Aorta (tissue), 5 donors: ENCODE results near the gene NR2E1. TPM values are rescaled to one million over a fixed set of nuclear protein-coding genes. Genes with fewer than 3 reads are reported as not detected.

Experiments
- ATAC-seq: fragments of 200-7000 bp; cut with Tn5 transposase; one replicate; pipeline ENCODE4 v1.9.1; 2022; ENCODE audit warnings: moderate library complexity; ENCODE audit not compliant: low FRiP score
- DNase-seq, 2 donors: peaks; one replicate each; pipeline ENCODE4 v3.0.0-alpha.2; 2020
- H3K27ac ChIP-seq, 2 donors: one replicate each; pipeline ENCODE4 v1.5.1; 2013; ENCODE audit warnings: low read length in 2 of 2, mild to moderate bottlenecking in 2 of 2, moderate library complexity in 2 of 2, control low read depth in 1 of 2, inconsistent platforms in 1 of 2, low read depth in 1 of 2
- H3K27me3 ChIP-seq, 2 donors: one replicate each; pipeline ENCODE4 v1.6.1; 2013; ENCODE audit warnings: control low read depth in 1 of 2, low read length in 1 of 2, mild to moderate bottlenecking in 1 of 2, moderate library complexity in 1 of 2; ENCODE audit not compliant: insufficient read depth in 2 of 2, control insufficient read depth in 1 of 2
- H3K36me3 ChIP-seq, 2 donors: one replicate each; pipeline ENCODE4 v1.6.1; 2013; ENCODE audit warnings: control low read depth in 1 of 2, low read length in 1 of 2, mild to moderate bottlenecking in 1 of 2; ENCODE audit not compliant: insufficient read depth in 2 of 2, control insufficient read depth in 1 of 2
- H3K4me1 ChIP-seq, 2 donors: one replicate each; pipeline ENCODE4 v1.6.1; 2013; ENCODE audit warnings: low read length in 2 of 2, control low read depth in 1 of 2, mild to moderate bottlenecking in 1 of 2, moderate library complexity in 1 of 2; ENCODE audit not compliant: insufficient read depth in 2 of 2, control insufficient read depth in 1 of 2
- H3K4me3 ChIP-seq, 2 donors: one replicate each; pipeline ENCODE4 v1.5.1; 2013; ENCODE audit warnings: low read length in 2 of 2, control low read depth in 1 of 2, mild to moderate bottlenecking in 1 of 2
- H3K9me3 ChIP-seq: one replicate; pipeline ENCODE4 v1.6.1; 2013; ENCODE audit warnings: mild to moderate bottlenecking, low read length; ENCODE audit not compliant: control insufficient read depth
- WGBS, 2 donors: extraction: QIAGEN DNeasy Blood & Tissue Kit; methylation state at CpG; one replicate each; pipeline ENCODE4 v1.1.7; 2013; 5-methylcytosine and 5-hydroxymethylcytosine counted together
- intact Hi-C, 2 donors: fragments of 100-400 bp; cut with DNase I; formaldehyde crosslinking; loops; one replicate each; pipeline versions ENCODE4 v1.14.2 to v1.15.0; 2022
- long read RNA-seq, 2 donors: library from polyadenylated mRNA; unstranded; transcript quantifications; one replicate each; pipeline ENCODE4 v2.0.0, GENCODE V29; 2020 to 2021
- polyA plus RNA-seq, 2 donors: library from polyadenylated mRNA; stranded (reverse); fragments of 200-250 nt; gene quantifications; one replicate each; pipeline ENCODE4 v1.2.3, GENCODE V29; 2013
- total RNA-seq, 2 donors: library from RNA; stranded (reverse); fragmentation: NEBNext Ultra II Directional; extraction: Animal tissue kit (Norgen Biotek cat#: 25700); gene quantifications; one replicate each; pipeline ENCODE4 v1.2.1, GENCODE V29; 2021
- donor health status: healthy with polysubstance abuse.
- donor health status: Bipolar disorder and iron deficiency.
- donor health status: DM: no; HTN: no; CAD: no.
- donor health status: DM: no; HTN: no; CAD: no.
- donor health status: DM: yes; HTN: yes; CAD: no.

Gene NR2E1
- total RNA-seq (not detected), polyA plus RNA-seq (not detected)
- long read RNA-seq, donor 1: 0 reads
- long read RNA-seq, donor 2: 0 reads

DNA sequence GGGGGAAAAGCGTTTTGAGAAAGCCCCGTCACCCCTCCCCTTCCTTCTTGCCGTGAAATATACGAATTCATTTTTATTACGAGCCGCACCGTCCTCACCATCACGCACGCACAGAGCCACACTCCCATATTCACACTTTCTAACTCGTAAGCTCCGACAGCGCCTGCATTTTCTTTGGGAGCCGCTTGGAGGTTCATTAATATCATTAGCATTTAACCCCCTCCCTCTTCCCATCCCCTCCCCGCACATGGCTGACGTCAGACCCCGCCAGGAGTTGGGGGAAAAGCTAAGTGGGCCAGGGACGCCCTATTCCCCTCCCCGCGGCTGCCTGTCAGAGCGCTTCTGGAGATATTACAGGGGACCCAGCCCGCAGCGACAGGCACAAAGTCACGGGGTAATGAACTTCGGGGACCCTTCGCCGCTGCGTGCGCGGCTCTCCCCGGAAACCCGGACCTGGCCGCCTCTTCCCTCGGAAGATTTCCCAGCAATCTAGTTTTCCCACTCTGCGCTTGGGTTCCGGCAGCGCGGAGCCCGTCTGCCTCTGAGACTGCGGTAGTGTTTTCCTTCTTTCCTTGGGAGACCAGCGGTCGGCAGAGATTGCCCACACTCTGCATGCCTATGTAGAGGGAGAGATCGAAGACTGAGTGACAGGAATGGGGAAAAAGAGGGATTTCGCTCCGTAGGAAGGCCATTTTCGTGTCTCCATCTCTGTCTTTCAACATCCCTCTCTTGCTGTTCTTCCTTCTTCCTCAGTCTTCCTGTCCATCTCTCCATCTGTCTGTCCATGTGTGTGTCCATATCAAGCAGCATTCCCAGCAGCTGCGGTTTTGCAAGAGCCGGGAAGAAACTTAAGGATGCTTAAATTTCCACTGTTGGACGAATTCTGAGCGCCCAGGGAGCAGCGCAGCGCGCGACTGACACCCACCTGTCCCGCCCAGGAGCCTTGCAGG is at the start of gene NR2E1:
Gene NR2E1 (plus strand): TSS at position 309 of the 950 bp plus-strand sequence. CDS start 744 bp downstream, outside the sequence.
- peaks cover 0 to 3% of the 10 kb centered on the region in 2 donors for H3K27me3 ChIP-seq
- ATAC-seq: no peak
- intact Hi-C loops: no loop called here
- no peaks in the 10 kb centered on the region for H3K9me3 ChIP-seq
- H3K4me3 ChIP-seq: peak within 1 kb of the TSS; percentile 5 to 8
- no peak within 1 kb of the TSS for H3K27ac ChIP-seq
- no peaks in the 10 kb centered on the region for H3K36me3 ChIP-seq
- DNase-seq: no peak
- no peaks in the 10 kb centered on the region for H3K4me1 ChIP-seq
- WGBS, 2 donors: 2 to 3% methylated on average over 54 of the region's 54 CpGs

DNA sequence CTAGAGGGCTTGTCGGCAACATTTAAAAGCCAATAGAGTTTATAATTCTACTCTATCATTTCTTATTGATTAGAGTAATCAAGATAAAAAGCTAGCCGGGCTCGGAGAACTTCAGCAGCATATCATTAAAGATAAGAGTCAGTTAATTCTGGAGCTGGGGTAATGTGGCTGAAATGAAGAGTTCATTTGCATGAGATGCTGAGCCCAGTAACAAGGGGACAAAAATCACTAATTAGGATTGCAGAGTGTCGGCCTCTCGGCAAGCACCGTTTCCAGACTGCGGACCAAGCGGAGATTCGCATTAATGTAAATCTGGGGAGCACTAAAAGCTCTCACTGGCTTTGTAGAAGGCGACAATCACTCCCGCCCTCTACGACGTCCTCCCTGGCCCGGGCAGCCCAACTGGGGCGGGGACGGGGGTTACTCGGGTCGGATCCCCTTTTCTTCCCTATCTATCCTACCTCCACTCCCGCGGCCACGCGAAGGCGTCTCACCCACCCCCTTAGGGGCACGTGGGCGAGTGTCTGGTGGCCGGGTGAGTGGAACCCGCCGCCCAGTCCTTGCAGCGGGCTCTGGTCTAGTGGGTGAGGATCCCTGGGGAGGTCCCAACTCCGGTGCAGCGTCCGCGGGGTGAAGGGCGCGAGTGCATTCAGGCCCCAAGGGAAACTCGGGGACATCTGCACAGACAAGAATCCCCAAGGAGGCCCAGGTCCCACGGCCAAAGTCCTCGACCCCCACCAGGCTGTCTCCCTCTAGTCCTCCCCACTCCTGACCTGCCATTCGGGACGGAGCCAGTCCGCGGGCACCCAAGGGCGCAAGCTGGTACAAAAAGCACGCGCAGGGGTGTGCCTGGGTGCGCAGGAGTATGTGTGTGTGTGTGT is 49.0 kb upstream of the NR2E1 start:
- Histone ChIP-seq H3K9me3 (no peaks in the 10 kb centered on the region), H3K27me3 (no peaks in the 10 kb centered on the region), H3K36me3 (no peaks in the 10 kb centered on the region), H3K27ac (no peak overlapping the region), H3K4me1 (no peaks in the 10 kb centered on the region), H3K4me3 (no peak overlapping the region)
- intact Hi-C loops: loop anchor here in 1 of 2 donors (5.0 kb wide), 1 partner anchor 181 kb away; the partner anchor contains the start of gene AFG1L
- 32 to 35% methylated on average over 42 to 46 of the region's 46 CpGs for WGBS, 2 donors
- ATAC-seq (no peak), DNase-seq (no peak)

- ATAC-seq (peak; percentile 64), DNase-seq (peak; percentile 64 to 78)
- Histone ChIP-seq H3K36me3 (no peaks in the 10 kb centered on the region), H3K4me3 (peak overlapping the region; percentile 43 to 66), H3K27me3 (no peaks in the 10 kb centered on the region), H3K27ac (no peak overlapping the region), H3K9me3 (no peaks in the 10 kb centered on the region), H3K4me1 (no peaks in the 10 kb centered on the region)
- WGBS, 2 donors: 2 to 3% methylated on average over 58 to 72 of the region's 72 CpGs
- intact Hi-C loops: loop anchor here in 1 of 2 donors (5.0 kb wide), 1 partner anchor 180 kb away; the partner anchor contains the start of gene AFG1L
These were observed 48.1 kb upstream of the NR2E1 start for GRCh38 chr6:108117427-108118358.

DNA sequence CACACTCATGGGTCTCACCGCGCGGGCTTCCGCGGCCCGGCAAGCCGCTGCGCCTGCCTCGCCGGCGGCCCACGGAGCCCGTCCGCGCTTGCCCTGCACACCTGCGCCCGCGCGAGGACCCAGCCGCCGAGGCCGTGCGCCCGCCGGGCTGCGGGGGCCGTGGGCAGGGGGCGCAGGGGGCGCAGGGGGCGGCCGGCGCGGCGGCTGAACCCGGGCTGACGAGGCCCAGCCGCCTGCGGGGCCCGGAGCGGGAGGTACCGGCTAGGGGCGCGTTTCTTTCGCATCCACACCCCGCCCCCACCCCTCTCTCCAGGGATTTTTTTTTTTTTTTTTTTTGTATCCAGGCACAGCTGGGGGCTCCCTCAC is 47.5 kb upstream of the NR2E1 start:
- intact Hi-C loops: loop anchor here in 1 of 2 donors (5.0 kb wide), 1 partner anchor 179 kb away; the partner anchor contains the start of gene AFG1L
- Histone ChIP-seq H3K27me3 (no peaks in the 10 kb centered on the region), H3K27ac (no peak overlapping the region), H3K9me3 (no peaks in the 10 kb centered on the region), H3K36me3 (no peaks in the 10 kb centered on the region), H3K4me1 (no peaks in the 10 kb centered on the region), H3K4me3 (peak overlapping the region; percentile 43 to 66)
- ATAC-seq (no peak), DNase-seq (no peak)
- WGBS, 2 donors: 0 to 1% methylated on average over 31 to 45 of the region's 45 CpGs

DNA sequence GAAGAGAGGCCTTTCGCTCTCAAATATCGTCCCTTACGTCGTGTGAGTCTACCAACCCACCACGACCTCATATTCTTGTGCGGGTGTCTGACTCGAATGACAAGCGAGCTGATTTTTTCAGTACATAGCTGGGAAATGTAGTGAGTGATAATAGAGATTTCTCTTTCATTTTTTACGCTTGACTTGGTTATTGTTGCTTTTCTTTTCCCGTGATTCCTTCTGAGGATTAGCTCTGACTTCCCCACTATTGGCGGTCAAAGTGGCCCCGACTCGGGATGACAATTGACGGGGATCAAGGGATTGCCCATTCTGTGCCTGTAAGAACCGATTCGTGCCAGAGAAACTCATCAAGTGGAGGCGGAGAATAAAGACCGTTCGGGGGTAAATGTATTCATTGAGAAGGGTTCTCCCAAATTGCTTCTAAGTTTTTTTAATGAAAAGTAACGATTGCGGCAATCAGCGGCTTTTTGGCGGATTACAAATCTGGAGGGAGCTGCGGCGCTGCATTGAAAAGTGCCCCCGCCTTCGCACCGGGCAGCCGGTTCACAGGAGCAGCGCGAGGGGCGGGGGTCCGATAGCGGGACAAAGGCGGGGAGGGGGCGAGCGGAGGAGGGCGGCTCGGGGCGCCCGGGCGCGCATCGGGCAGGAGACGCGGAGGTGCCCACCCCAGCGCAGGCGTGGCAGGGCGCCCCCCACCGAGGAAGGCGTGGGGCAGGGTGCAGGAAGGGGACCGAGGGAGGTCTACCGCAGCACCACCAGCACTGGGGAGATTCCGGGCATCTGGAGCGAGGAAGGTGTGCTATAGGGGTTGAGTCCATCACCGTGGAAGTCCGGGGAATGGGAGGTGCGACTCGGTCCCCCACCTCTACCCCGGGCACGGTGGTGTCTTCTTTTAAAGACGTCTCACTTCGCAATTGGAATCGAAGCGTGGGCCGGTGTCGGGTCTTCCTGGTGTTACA is 46.7 kb upstream of the NR2E1 start:
- Histone ChIP-seq H3K27ac (no peak overlapping the region), H3K9me3 (peaks cover under 1% of the 10 kb centered on the region), H3K36me3 (no peaks in the 10 kb centered on the region), H3K4me1 (no peaks in the 10 kb centered on the region), H3K27me3 (no peaks in the 10 kb centered on the region), H3K4me3 (peak overlapping the region in 1 of 2 donors; percentile 66)
- DNase-seq: no peak
- WGBS, 2 donors: 5 to 6% methylated on average over 67 of the region's 67 CpGs
- intact Hi-C loops: loop anchor here in 1 of 2 donors (5.0 kb wide), 1 partner anchor 178 kb away; the partner anchor contains the start of gene AFG1L
- no peak for ATAC-seq

DNA sequence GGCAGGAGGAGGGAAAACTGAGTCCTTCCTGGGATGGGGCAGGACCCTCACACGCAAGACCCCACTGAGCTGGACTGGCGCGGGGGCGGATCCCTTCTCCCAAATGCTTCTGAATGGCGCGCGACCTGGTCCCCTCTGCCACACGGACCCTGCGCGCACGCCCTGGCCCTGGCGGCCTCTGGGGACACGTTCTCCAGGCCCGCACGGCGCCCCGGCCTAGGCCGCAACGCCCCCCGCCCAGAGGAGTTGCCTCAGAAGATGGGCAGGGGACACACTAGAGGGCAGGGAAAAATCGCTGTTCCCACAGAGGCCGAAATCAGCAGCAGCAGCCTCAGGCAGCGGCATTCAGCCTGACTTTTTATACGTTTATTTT is 46.1 kb upstream of the NR2E1 start:
- ATAC-seq (no peak), DNase-seq (no peak)
- WGBS, 2 donors: 60 to 71% methylated on average over 24 of the region's 24 CpGs
- H3K4me1 ChIP-seq: no peaks in the 10 kb centered on the region
- no peak overlapping the region for H3K27ac ChIP-seq
- no peaks in the 10 kb centered on the region for H3K36me3 ChIP-seq
- no peak overlapping the region for H3K4me3 ChIP-seq
- intact Hi-C loops: loop anchor here in 1 of 2 donors (5.0 kb wide), 1 partner anchor 178 kb away; the partner anchor contains the start of gene AFG1L
- H3K9me3 ChIP-seq: peaks cover 2% of the 10 kb centered on the region
- no peaks in the 10 kb centered on the region for H3K27me3 ChIP-seq

DNA sequence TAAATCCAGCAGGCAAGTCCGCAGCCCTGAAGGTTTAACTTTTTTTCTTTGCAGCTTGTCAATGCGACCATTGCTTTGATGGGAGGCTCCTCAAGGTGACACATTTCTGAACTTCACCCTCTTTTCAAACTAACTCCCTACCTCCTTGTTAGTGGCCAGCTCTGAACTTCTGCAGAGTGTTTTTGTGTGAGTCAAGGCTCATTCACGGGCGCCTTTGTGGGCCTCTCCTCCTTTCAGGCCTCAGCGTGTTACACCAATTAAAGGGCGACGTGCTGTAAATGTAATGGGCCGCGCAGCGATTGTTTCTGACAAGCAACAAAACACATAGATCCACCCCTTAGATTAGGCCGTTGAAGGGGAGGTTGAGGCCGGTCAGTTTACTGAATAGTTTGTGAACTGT is 45.5 kb upstream of the NR2E1 start:
- Histone ChIP-seq H3K27me3 (no peaks in the 10 kb centered on the region), H3K4me3 (no peak overlapping the region), H3K4me1 (no peaks in the 10 kb centered on the region), H3K9me3 (peaks cover 2% of the 10 kb centered on the region), H3K27ac (no peak overlapping the region), H3K36me3 (no peaks in the 10 kb centered on the region)
- WGBS, 2 donors: 96 to 97% methylated on average over 12 of the region's 12 CpGs
- ATAC-seq (no peak), DNase-seq (no peak)
- intact Hi-C loops: no loop called here
